NCI-H2081 (cell line): ENCODE measurements around the gene TM9SF2.
A peak's percentile ranks its signal among the peaks of the same experiment; 100 is the strongest.

ENCODE experiments used
- DNase-seq, 2 experiments: peaks; one replicate each; lab custom pipeline; 2025; lab: John Stamatoyannopoulos, UW

TM9SF2 gene

GRCh38 chr13:99577934-99578917 is 77.0 kb downstream of the TM9SF2 start:
- DNase-seq = no peak

- DNase-seq = no peak
These were observed 79.4 kb downstream of the TM9SF2 start for GRCh38 chr13:99580500-99581268.

GRCh38 chr13:99582511-99582910 is 81.2 kb downstream of the TM9SF2 start:
- DNase-seq = no peak

- DNase-seq = no peak
These were observed 84.3 kb downstream of the TM9SF2 start for GRCh38 chr13:99585609-99586008.

- no peak for DNase-seq
These were observed 85.7 kb downstream of the TM9SF2 start for GRCh38 chr13:99587021-99587420.

- DNase-seq = no peak
These were observed 86.8 kb downstream of the TM9SF2 start for GRCh38 chr13:99587893-99588606.

- DNase-seq = no peak
These were observed 88.3 kb downstream of the TM9SF2 start for GRCh38 chr13:99589575-99589974.

GRCh38 chr13:99590519-99591011 is 89.3 kb downstream of the TM9SF2 start:
- DNase-seq = no peak

- DNase-seq = no peak
These were observed 94.9 kb downstream of the TM9SF2 start for GRCh38 chr13:99596180-99596579.

- DNase-seq = peak in 1 of 2 experiments; percentile 6
These were observed 99.0 kb downstream of the TM9SF2 start for GRCh38 chr13:99600318-99600717.

- no peak for DNase-seq
These were observed 100.3 kb downstream of the TM9SF2 start for GRCh38 chr13:99601535-99601934.

- DNase-seq = no peak
These were observed 103.4 kb downstream of the TM9SF2 start for GRCh38 chr13:99604636-99605035.

- DNase-seq = peak; percentile 11 to 61
These were observed 104.4 kb downstream of the TM9SF2 start for GRCh38 chr13:99605420-99606323.

GRCh38 chr13:99606324-99607066 is 105.2 kb downstream of the TM9SF2 start, which contains the start of gene CLYBL:
Gene CLYBL, plus strand, starts transcription at chr13:99606690.
- peak; percentile 83 to 86 for DNase-seq

GRCh38 chr13:99608345-99608744 is 107.1 kb downstream of the TM9SF2 start:
- no peak for DNase-seq

GRCh38 chr13:99610702-99611289 is 109.5 kb downstream of the TM9SF2 start:
- no peak for DNase-seq
